ENCODE results near the gene ZDHHC14.

The ZDHHC14 gene

GRCh38 chr6:157546321-157546720 is 165.3 kb downstream of the ZDHHC14 start:
- Histone ChIP-seq H3K9ac (no peak overlapping the region), H3K4me1 (peaks cover 34 to 61% (median 41%) of the 10 kb centered on the region in 10 experiments), H3K4me3 (no peak overlapping the region), H3K4me2 (no peak overlapping the region; a peak in 1 of 22 replicates), H3K27me3 (no peaks in the 10 kb centered on the region), H3K9me3 (replicated peaks in 1 of 11) (peaks cover 17 to 41% (median 24%) of the 10 kb centered on the region in 11 experiments; a peak in 21 of 22 replicates), H4K20me1 (no peaks in the 10 kb centered on the region), H3K27ac (no peak overlapping the region), H3K36me3 (peaks cover 0 to 47% (median 27%) of the 10 kb centered on the region in 11 experiments; a peak in 19 of 22 replicates)
- no peak for TF ChIP-seq Cebpa-rat (IDR thresholded peaks at IDR 0.05)

GRCh38 chr6:157547112-157547511 is 166.1 kb downstream of the ZDHHC14 start:
- no peak overlapping the region for H3K4me2 ChIP-seq
- peaks cover 26 to 56% (median 33%) of the 10 kb centered on the region in 10 experiments for H3K4me1 ChIP-seq
- H3K4me3 ChIP-seq, result no peak overlapping the region
- no peaks in the 10 kb centered on the region for H3K27me3 ChIP-seq
- TF ChIP-seq Cebpa-rat (IDR thresholded peaks at IDR 0.05), result no peak
- H3K9ac ChIP-seq, result no peak overlapping the region
- peaks cover 0 to 47% (median 27%) of the 10 kb centered on the region in 11 experiments; a peak in 19 of 22 replicates for H3K36me3 ChIP-seq
- H3K27ac ChIP-seq, result no peak overlapping the region
- peaks cover 17 to 41% (median 24%) of the 10 kb centered on the region in 11 experiments; a peak in 21 of 22 replicates for H3K9me3 ChIP-seq (replicated peaks in 1 of 11)
- no peaks in the 10 kb centered on the region for H4K20me1 ChIP-seq

GRCh38 chr6:157548635-157549467 is 167.9 kb downstream of the ZDHHC14 start:
- peak overlapping the region in 1 of 11 experiments; percentile 22; a peak in 3 of 22 replicates for H3K9ac ChIP-seq
- TF ChIP-seq Cebpa-rat (IDR thresholded peaks at IDR 0.05), result no peak
- peaks cover 14 to 36% (median 21%) of the 10 kb centered on the region in 11 experiments; a peak in 21 of 22 replicates for H3K9me3 ChIP-seq (replicated peaks in 1 of 11)
- no peaks in the 10 kb centered on the region for H4K20me1 ChIP-seq
- H3K4me2 ChIP-seq, result peak overlapping the region; percentile 13 to 75 (median 63)
- H3K27ac ChIP-seq, result peak overlapping the region in 7 of 11 experiments; percentile 21 to 65 (median 44); a peak in 14 of 22 replicates
- H3K36me3 ChIP-seq, result peaks cover 0 to 35% (median 17%) of the 10 kb centered on the region in 11 experiments; a peak in 18 of 22 replicates
- H3K4me3 ChIP-seq, result peak overlapping the region in 1 of 10 experiments; percentile 7; a peak in 3 of 20 replicates
- H3K27me3 ChIP-seq, result no peaks in the 10 kb centered on the region
- peaks cover 17 to 42% (median 25%) of the 10 kb centered on the region in 10 experiments for H3K4me1 ChIP-seq

GRCh38 chr6:157549468-157549745 is 168.4 kb downstream of the ZDHHC14 start:
- H3K9ac ChIP-seq, result peak overlapping the region in 1 of 11 experiments; percentile 22; a peak in 3 of 22 replicates
- peak overlapping the region in 1 of 10 experiments; percentile 7; a peak in 3 of 20 replicates for H3K4me3 ChIP-seq
- H3K4me2 ChIP-seq, result peak overlapping the region; percentile 13 to 75 (median 63)
- no peaks in the 10 kb centered on the region for H4K20me1 ChIP-seq
- H3K4me1 ChIP-seq, result peaks cover 17 to 42% (median 25%) of the 10 kb centered on the region in 10 experiments
- no peak for TF ChIP-seq Cebpa-rat (IDR thresholded peaks at IDR 0.05)
- H3K27ac ChIP-seq, result peak overlapping the region in 7 of 11 experiments; percentile 21 to 65 (median 44); a peak in 14 of 22 replicates
- peaks cover 8 to 30% (median 15%) of the 10 kb centered on the region in 11 experiments; a peak in 21 of 22 replicates for H3K9me3 ChIP-seq (replicated peaks in 1 of 11)
- peaks cover 0 to 30% (median 12%) of the 10 kb centered on the region in 11 experiments; a peak in 15 of 22 replicates for H3K36me3 ChIP-seq
- no peaks in the 10 kb centered on the region for H3K27me3 ChIP-seq

- Histone ChIP-seq H3K9ac (no peak overlapping the region), H3K36me3 (peaks cover 0 to 23% (median 8%) of the 10 kb centered on the region in 11 experiments; a peak in 10 of 22 replicates), H3K9me3 (replicated peaks in 1 of 11) (peaks cover 0 to 22% (median 8%) of the 10 kb centered on the region in 11 experiments; a peak in 15 of 22 replicates), H3K27me3 (no peaks in the 10 kb centered on the region), H3K27ac (peak overlapping the region in 3 of 11 experiments; percentile 10 to 20 (median 18); a peak in 3 of 22 replicates), H3K4me2 (peak overlapping the region in 9 of 11 experiments; percentile 13 to 75 (median 63); a peak in 14 of 22 replicates), H4K20me1 (no peaks in the 10 kb centered on the region), H3K4me3 (no peak overlapping the region), H3K4me1 (peaks cover 17 to 37% (median 25%) of the 10 kb centered on the region in 10 experiments)
- TF ChIP-seq Cebpa-rat (IDR thresholded peaks at IDR 0.05), result no peak
Measured at GRCh38 chr6:157550114-157550989, 169.4 kb downstream of the ZDHHC14 start.

GRCh38 chr6:157551041-157551832 is 170.2 kb downstream of the ZDHHC14 start:
- Histone ChIP-seq H3K4me1 (peaks cover 18 to 42% (median 27%) of the 10 kb centered on the region in 10 experiments), H3K9me3 (replicated peaks in 1 of 11) (peaks cover 0 to 15% (median 8%) of the 10 kb centered on the region in 11 experiments; a peak in 15 of 22 replicates), H4K20me1 (no peaks in the 10 kb centered on the region), H3K27me3 (no peaks in the 10 kb centered on the region), H3K4me2 (peak overlapping the region in 6 of 11 experiments; percentile 12 to 75 (median 40); a peak in 3 of 22 replicates), H3K9ac (no peak overlapping the region), H3K4me3 (no peak overlapping the region), H3K36me3 (peaks cover 0 to 19% (median 8%) of the 10 kb centered on the region in 11 experiments; a peak in 9 of 22 replicates), H3K27ac (no peak overlapping the region)
- no peak for TF ChIP-seq Cebpa-rat (IDR thresholded peaks at IDR 0.05)

GRCh38 chr6:157552081-157552747 is 171.2 kb downstream of the ZDHHC14 start:
- no peak overlapping the region for H3K27ac ChIP-seq
- no peaks in the 10 kb centered on the region for H4K20me1 ChIP-seq
- H3K9me3 ChIP-seq (replicated peaks in 1 of 11), result peaks cover 0 to 6% (median 2%) of the 10 kb centered on the region in 11 experiments; a peak in 13 of 22 replicates
- H3K4me3 ChIP-seq, result no peak overlapping the region
- no peak overlapping the region for H3K9ac ChIP-seq
- no peak for TF ChIP-seq Cebpa-rat (IDR thresholded peaks at IDR 0.05)
- peaks cover 0 to 10% (median under 1%) of the 10 kb centered on the region in 11 experiments; a peak in 8 of 22 replicates for H3K36me3 ChIP-seq
- no peaks in the 10 kb centered on the region for H3K27me3 ChIP-seq
- H3K4me1 ChIP-seq, result peaks cover 28 to 52% (median 37%) of the 10 kb centered on the region in 10 experiments
- H3K4me2 ChIP-seq, result no peak overlapping the region

Measured in BLaER1 treated with 17β-estradiol and CSF1 and Interleukin-3, amounts not matched to agents 10 nM and 100 nM (cell line).